ENCODE results near the gene FUT6.

DNA sequence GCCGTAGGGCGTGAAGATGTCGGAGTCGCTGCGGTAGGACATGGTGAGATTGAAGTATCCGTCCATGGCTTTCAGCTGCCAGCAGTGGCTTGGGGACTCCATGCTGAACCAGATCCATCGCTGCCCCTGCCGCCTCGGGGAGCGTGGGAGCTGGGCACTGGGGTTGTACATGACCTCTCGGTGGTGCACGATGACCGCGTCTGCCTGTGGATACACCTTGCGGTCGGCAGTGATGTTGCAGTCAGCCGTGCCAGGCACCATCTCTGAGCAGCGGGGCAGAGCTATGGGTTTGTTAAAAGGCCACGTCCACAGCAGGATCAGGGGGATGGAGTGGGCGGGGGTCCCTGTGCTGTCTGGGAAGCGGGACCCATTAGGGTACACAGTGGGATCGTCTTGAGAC, 7.4 kb downstream of the FUT6 start:
- TF ChIP-seq POLR2A (IDR thresholded peaks at IDR 0.05; ENCODE audit: low read length) = no peak
- no peak for TF ChIP-seq GATA1 (IDR thresholded peaks at IDR 0.05; ENCODE audit: low read depth, low read length)
